ENCODE measurements around the gene WIPF3.

Gene WIPF3

GRCh38 chr7:29835718-29836117 is 29.4 kb downstream of the WIPF3 start:
- no peak for DNase-seq
- H3K27ac ChIP-seq = no peak overlapping the region
- no peak for TF ChIP-seq CTCF (IDR thresholded peaks at IDR 0.05; ENCODE audit: low read depth, low read length, missing control alignments)
- no peaks in the 10 kb centered on the region for H3K27me3 ChIP-seq (replicated peaks)
- H3K4me3 ChIP-seq (ENCODE audit: low read depth, low read length) = no peak overlapping the region
- in situ Hi-C loops (cut with HindIII; ENCODE audit: low pct_ligation_motif_present, low sequenced_read_pairs) = no loop called here
- no peaks in the 10 kb centered on the region for H3K36me3 ChIP-seq (replicated peaks)

GRCh38 chr7:29839302-29839701 is 33.0 kb downstream of the WIPF3 start:
- H3K27me3 ChIP-seq (replicated peaks) = peaks cover 11% of the 10 kb centered on the region
- H3K36me3 ChIP-seq (replicated peaks) = no peaks in the 10 kb centered on the region
- no peak overlapping the region for H3K4me3 ChIP-seq (ENCODE audit: low read depth, low read length)
- DNase-seq = peak; percentile 61
- H3K27ac ChIP-seq = no peak overlapping the region
- in situ Hi-C loops (cut with HindIII; ENCODE audit: low pct_ligation_motif_present, low sequenced_read_pairs) = no loop called here
- no peak for TF ChIP-seq CTCF (IDR thresholded peaks at IDR 0.05; ENCODE audit: low read depth, low read length, missing control alignments)

GRCh38 chr7:29839921-29840320 is 33.6 kb downstream of the WIPF3 start:
- in situ Hi-C loops (cut with HindIII; ENCODE audit: low pct_ligation_motif_present, low sequenced_read_pairs) = no loop called here
- no peak for TF ChIP-seq CTCF (IDR thresholded peaks at IDR 0.05; ENCODE audit: low read depth, low read length, missing control alignments)
- no peaks in the 10 kb centered on the region for H3K36me3 ChIP-seq (replicated peaks)
- peaks cover 11% of the 10 kb centered on the region for H3K27me3 ChIP-seq (replicated peaks)
- H3K27ac ChIP-seq = no peak overlapping the region
- H3K4me3 ChIP-seq (ENCODE audit: low read depth, low read length) = no peak overlapping the region
- DNase-seq = no peak

GRCh38 chr7:29840701-29841100 is 34.4 kb downstream of the WIPF3 start:
- in situ Hi-C loops (cut with HindIII; ENCODE audit: low pct_ligation_motif_present, low sequenced_read_pairs) = no loop called here
- no peaks in the 10 kb centered on the region for H3K36me3 ChIP-seq (replicated peaks)
- H3K27ac ChIP-seq = no peak overlapping the region
- peak; percentile 18 for TF ChIP-seq CTCF (IDR thresholded peaks at IDR 0.05; ENCODE audit: low read depth, low read length, missing control alignments)
- peaks cover 11% of the 10 kb centered on the region for H3K27me3 ChIP-seq (replicated peaks)
- H3K4me3 ChIP-seq (ENCODE audit: low read depth, low read length) = no peak overlapping the region
- DNase-seq = no peak

GRCh38 chr7:29841926-29842701 is 35.8 kb downstream of the WIPF3 start:
- in situ Hi-C loops (cut with HindIII; ENCODE audit: low pct_ligation_motif_present, low sequenced_read_pairs) = no loop called here
- no peak overlapping the region for H3K4me3 ChIP-seq (ENCODE audit: low read depth, low read length)
- no peaks in the 10 kb centered on the region for H3K36me3 ChIP-seq (replicated peaks)
- H3K27me3 ChIP-seq (replicated peaks) = peaks cover 11% of the 10 kb centered on the region
- TF ChIP-seq CTCF (IDR thresholded peaks at IDR 0.05; ENCODE audit: low read depth, low read length, missing control alignments) = no peak
- DNase-seq = no peak
- no peak overlapping the region for H3K27ac ChIP-seq

- in situ Hi-C loops (cut with HindIII; ENCODE audit: low pct_ligation_motif_present, low sequenced_read_pairs) = no loop called here
- H3K4me3 ChIP-seq (ENCODE audit: low read depth, low read length) = no peak overlapping the region
- peaks cover 11% of the 10 kb centered on the region for H3K27me3 ChIP-seq (replicated peaks)
- H3K36me3 ChIP-seq (replicated peaks) = no peaks in the 10 kb centered on the region
- TF ChIP-seq CTCF (IDR thresholded peaks at IDR 0.05; ENCODE audit: low read depth, low read length, missing control alignments) = no peak
- no peak for DNase-seq
- no peak overlapping the region for H3K27ac ChIP-seq
Measured at GRCh38 chr7:29843093-29843492, 36.8 kb downstream of the WIPF3 start.
